Myocyte (in vitro differentiated cells): ENCODE results near the gene NTN1. TPM values are rescaled to one million over a fixed set of nuclear protein-coding genes. Genes with fewer than 3 reads are reported as not detected.
"Not testable (repeated sequence)": the region's sequence is repeated elsewhere in the genome, so short reads cannot be mapped to it uniquely, and the experiment has no call there.

Experiments used
- DNase-seq: peaks from one replicate; pipeline ENCODE4 v3.0.0-alpha.2; 2012; ENCODE audit warnings: low read depth
- polyA plus RNA-seq: library from polyadenylated mRNA; unstranded; fragments of >200 nt; gene quantifications from one replicate; pipeline ENCODE4 v1.2.1, GENCODE V29; 2012; ENCODE audit warnings: missing spikeins
- total RNA-seq: library from RNA; depleted of rRNA; stranded (reverse); fragments of >200 nt; gene quantifications from 2 replicates; pipeline ENCODE4 v1.2.3, GENCODE V29; 2014

NTN1 gene
- 0.73 and 1.2 TPM in 2 replicates for total RNA-seq
- polyA plus RNA-seq, result 0.30 TPM

GRCh38 chr17:9021158-9021991, at the start of gene NTN1:
NTN1 (plus strand) TSS chr17:9021510; CDS start chr17:9022374, 864 bp downstream.
- peak; percentile 42 for DNase-seq

GRCh38 chr17:8975091-8975725, 46.1 kb upstream of the NTN1 start:
- DNase-seq, result no peak

- no peak for DNase-seq
These were observed 44.7 kb upstream of the NTN1 start for GRCh38 chr17:8976638-8977037.

- DNase-seq, result no peak
These were observed 41.6 kb upstream of the NTN1 start for GRCh38 chr17:8979715-8980114.

- no peak for DNase-seq
These were observed 39.9 kb upstream of the NTN1 start for GRCh38 chr17:8981443-8981842.

GRCh38 chr17:8984225-8984624, 37.1 kb upstream of the NTN1 start:
- not testable (repeated sequence) for DNase-seq

GRCh38 chr17:8985054-8985701, 36.1 kb upstream of the NTN1 start:
- no peak for DNase-seq

- DNase-seq, result no peak
These were observed 35.0 kb upstream of the NTN1 start for GRCh38 chr17:8986295-8986694.

GRCh38 chr17:8988263-8988935, 32.9 kb upstream of the NTN1 start:
- DNase-seq, result not testable (repeated sequence)

- peak; percentile 68 for DNase-seq
These were observed 29.6 kb upstream of the NTN1 start for GRCh38 chr17:8991514-8992285.

GRCh38 chr17:8994319-8994718, 27.0 kb upstream of the NTN1 start:
- peak; percentile 63 for DNase-seq

- DNase-seq, result peak; percentile 11
These were observed 25.6 kb upstream of the NTN1 start for GRCh38 chr17:8995711-8996110.

- peak; percentile 15 for DNase-seq
These were observed 23.2 kb upstream of the NTN1 start for GRCh38 chr17:8997994-8998628.

- DNase-seq, result no peak
These were observed 19.8 kb upstream of the NTN1 start for GRCh38 chr17:9001559-9001958.

GRCh38 chr17:9002227-9002605, 19.1 kb upstream of the NTN1 start:
- DNase-seq, result no peak

GRCh38 chr17:9002606-9003354, 18.5 kb upstream of the NTN1 start:
- DNase-seq, result no peak

GRCh38 chr17:9003355-9004131, 17.8 kb upstream of the NTN1 start:
- DNase-seq, result no peak

- no peak for DNase-seq
These were observed 17.0 kb upstream of the NTN1 start for GRCh38 chr17:9004132-9004960.
